GM13976 (cell line): ENCODE results near the gene GORASP2.

Source experiments
- DNase-seq: peaks from one replicate; pipeline ENCODE4 v3.0.0; 2012; ENCODE audit warnings: low spot score
- in situ Hi-C: fragments of 300-500 bp; cut with MboI; formaldehyde crosslinking; loops from one replicate; pipeline ENCODE4 v1.12.0; 2022; ENCODE audit warnings: low sequenced_read_pairs, mixed read lengths, inconsistent platforms; ENCODE audit not compliant: unreplicated experiment
- TF ChIP-seq, protein P1 (sequence below): IDR thresholded peaks from 2 replicates; pipeline ENCODE4 v1.5.1; 2012; ENCODE audit warnings: borderline replicate concordance, mild to moderate bottlenecking; ENCODE audit not compliant: insufficient read depth; ENCODE audit errors: extremely low read depth, missing control alignments, control extremely low read depth

The GORASP2 gene

DNA sequence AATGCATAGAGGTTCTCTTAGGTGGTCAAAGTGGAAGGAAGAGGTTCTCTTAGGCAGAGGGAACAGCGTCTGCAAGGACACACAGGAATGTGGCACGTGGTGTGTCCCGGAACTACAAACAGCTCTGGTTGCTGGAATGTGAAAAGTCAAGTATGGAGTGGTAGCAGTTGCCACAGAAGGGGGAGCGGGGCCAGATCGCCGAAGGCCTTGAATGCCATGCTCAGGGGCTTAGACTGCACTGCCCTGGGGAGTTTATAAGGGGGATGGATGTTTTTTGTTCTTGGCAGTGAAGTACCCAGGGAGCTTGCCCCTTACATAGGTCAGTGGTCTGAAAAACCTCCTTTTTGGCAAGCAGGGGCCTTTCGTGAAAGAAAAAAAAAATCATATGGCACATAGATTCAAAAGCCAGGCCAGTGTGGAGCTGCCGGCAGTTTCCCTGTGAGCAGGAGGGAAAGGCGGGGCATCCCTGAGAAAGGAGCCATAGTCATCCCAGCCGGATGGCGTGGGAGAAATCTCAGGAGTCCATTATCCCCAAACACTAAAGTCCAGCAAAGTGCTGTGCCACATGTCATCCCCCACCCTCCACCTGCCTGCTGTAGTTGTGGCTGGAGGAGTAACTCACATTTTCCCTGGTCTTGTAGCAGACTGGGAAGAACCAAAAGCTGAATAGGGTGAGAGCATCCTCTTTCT, 45.4 kb downstream of the GORASP2 start:
- TF ChIP-seq, protein P1, sequence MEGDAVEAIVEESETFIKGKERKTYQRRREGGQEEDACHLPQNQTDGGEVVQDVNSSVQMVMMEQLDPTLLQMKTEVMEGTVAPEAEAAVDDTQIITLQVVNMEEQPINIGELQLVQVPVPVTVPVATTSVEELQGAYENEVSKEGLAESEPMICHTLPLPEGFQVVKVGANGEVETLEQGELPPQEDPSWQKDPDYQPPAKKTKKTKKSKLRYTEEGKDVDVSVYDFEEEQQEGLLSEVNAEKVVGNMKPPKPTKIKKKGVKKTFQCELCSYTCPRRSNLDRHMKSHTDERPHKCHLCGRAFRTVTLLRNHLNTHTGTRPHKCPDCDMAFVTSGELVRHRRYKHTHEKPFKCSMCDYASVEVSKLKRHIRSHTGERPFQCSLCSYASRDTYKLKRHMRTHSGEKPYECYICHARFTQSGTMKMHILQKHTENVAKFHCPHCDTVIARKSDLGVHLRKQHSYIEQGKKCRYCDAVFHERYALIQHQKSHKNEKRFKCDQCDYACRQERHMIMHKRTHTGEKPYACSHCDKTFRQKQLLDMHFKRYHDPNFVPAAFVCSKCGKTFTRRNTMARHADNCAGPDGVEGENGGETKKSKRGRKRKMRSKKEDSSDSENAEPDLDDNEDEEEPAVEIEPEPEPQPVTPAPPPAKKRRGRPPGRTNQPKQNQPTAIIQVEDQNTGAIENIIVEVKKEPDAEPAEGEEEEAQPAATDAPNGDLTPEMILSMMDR, result no peak
- in situ Hi-C loops, result loop anchor here (25.0 kb wide), 2 partner anchors 588 to 713 kb away; partner anchors contain the start of gene DYNC1I2
- no peak for DNase-seq

DNA sequence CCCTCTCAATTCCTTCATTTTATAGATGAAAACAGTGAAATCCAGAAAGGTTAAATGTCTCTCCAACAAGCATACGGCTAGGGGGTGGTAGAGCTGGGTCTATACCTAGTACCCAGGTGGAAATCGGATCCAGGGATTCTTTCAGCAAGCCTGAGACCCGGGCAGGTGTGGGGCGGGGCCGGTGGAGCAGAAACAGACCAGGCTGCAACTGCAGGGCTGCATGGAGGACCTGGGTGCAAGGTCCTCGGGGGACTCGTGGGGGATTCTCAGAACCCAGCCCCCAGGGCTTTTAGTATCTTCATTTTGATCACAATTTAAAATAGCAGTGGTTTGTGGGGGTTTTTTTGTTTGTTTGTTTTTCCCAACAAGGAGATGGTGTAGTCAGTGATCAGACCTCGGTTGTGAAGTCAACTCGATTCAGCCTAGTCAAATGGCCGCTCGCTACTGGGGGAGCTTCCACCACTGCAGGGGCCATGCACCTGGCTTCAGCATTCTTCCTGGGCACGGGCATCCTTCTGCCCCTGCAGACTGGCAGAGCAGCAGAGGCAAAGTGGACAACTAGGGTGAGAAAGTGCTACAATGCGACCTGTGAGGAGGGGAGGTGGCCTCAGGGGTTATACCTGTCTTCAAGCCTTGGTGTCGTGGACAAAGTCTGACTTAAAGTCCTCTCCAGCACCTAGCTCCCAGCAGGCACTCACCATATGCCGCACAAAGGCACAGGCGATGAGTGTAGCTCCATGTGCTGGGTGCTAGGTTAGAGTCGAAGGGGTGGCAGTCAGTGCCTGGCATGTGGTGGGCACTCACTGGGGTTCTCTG, 46.3 kb downstream of the GORASP2 start:
- TF ChIP-seq, protein P1, result no peak
- no peak for DNase-seq
- in situ Hi-C loops, result loop anchor here (25.0 kb wide), 1 partner anchor 462 kb away; the partner anchor contains the start of genes DCAF17 and METTL8

DNA sequence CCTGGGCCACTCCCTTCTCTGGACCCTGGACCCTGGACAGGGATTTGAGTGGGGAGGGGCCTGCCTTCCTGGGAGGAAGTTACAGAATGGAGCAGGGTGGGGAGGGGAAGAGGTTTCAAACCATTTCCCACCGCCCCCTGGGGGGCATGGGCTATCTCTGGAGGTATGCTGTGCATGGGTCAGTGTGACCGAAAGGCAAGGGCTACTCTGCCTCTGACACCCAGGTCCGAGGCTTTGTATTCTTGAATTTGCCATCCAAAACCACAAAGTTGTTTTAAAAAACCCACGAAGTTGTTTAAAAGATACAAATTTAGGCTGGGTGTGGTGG, 46.9 kb downstream of the GORASP2 start:
- in situ Hi-C loops, result loop anchor here (25.0 kb wide), 1 partner anchor 461 kb away; the partner anchor contains the start of genes DCAF17 and METTL8
- TF ChIP-seq, protein P1, result no peak
- no peak for DNase-seq

DNA sequence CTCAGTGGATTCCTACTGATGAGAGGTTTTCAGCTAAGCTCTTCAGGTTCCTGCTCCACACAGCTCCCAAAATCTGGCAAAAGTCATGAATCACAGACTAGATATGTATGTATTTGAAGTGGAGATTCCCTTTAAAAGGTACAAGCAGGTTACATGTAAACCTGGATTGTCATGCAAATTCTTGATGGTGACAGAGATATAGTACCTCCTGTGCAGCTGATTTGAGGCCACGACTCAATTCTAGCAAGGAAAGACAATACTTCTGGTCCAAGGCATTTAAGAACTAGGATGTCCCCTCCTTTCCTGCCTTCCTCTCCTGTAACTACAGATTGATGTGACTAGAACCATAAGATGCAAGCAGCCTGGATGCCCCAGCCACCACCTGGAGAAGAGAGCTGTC, 55.0 kb downstream of the GORASP2 start:
- no peak for DNase-seq
- in situ Hi-C loops, result loop anchor here (25.0 kb wide), 1 partner anchor 453 kb away; the partner anchor contains the start of genes DCAF17 and METTL8
- TF ChIP-seq, protein P1, result no peak

DNA sequence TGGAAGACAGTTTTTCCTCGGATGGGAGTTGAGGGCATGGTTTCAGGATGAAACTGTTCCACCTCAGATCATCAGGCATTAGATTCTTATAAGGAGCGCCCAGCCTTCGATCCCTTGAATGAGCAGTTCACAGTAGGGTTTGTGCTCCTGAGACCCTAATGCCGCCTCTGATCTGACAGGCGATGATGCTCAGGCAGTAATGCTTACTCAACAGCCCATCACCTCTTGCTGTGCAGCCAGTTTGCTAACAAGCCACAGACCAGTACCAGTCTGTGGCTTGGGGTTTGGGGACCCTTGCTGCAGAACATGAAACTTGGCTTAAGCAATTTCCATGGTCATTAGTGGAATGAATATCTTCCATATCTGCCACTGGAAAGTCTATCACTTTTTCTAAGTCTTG, 56.4 kb downstream of the GORASP2 start:
- DNase-seq, result no peak
- TF ChIP-seq, protein P1, result no peak
- in situ Hi-C loops, result loop anchor here (25.0 kb wide), 1 partner anchor 452 kb away; the partner anchor contains the start of genes DCAF17 and METTL8

DNA sequence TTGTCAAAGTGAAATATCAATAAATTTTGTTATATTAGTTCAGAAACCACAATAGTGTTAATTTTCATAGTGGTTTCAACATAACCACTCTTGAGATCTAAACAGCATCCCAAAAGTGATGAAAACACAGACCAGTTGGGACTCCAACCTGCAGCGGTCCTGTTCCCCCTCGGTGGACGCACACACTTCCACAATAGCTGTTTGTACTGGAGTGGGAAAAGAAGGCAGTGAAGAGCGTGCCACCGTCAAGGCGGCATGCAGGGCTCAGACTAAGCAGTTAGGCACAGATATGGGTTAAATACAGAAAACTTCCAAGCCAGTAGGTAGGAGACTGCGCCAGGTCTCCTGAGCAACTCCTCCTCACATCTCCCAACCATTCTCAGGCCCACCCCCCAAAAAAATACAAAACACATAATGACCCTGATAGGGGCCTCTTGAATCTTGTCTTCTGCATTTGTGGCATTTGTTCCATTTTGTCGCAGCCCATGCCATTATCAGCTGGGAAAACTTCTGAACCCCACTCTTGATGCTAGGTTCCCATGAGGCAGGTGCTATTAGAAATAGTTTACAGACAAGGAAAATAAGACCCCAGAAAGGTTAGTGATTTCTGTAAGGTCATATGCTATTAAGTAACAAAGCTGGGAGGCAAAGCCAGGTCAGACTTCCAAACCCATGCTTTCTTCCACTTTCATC, 57.7 kb downstream of the GORASP2 start:
- no peak for DNase-seq
- TF ChIP-seq, protein P1, result no peak
- in situ Hi-C loops, result loop anchor here (25.0 kb wide), 1 partner anchor 451 kb away; the partner anchor contains the start of genes DCAF17 and METTL8
